Body of pancreas (tissue), 4 donors: ENCODE results near the gene AK3.

Experiments used
- POLR2A ChIP-seq, 3 donors: fragments of 450-650 bp; IDR thresholded peaks; one replicate each; pipeline ENCODE4 v1.6.1; 2016; ENCODE audit warnings: antibody characterized with exemption in 3 of 3, mild to moderate bottlenecking in 2 of 3
- TF ChIP-seq, protein P1 (sequence below), 7 experiments: fragments of 450-650 bp in 4 of 7; fragments of 200-600 bp in 3 of 7; sonication (generic) in 3 of 7; IDR thresholded peaks; one replicate each; pipeline ENCODE4 v1.5.1; 2016 to 2019; ENCODE audit warnings: antibody characterized with exemption in 7 of 7

- peak in 1 of 3 donors; percentile 4 for TF ChIP-seq POLR2A (IDR thresholded peaks at IDR 0.05)
- TF ChIP-seq, protein P1, sequence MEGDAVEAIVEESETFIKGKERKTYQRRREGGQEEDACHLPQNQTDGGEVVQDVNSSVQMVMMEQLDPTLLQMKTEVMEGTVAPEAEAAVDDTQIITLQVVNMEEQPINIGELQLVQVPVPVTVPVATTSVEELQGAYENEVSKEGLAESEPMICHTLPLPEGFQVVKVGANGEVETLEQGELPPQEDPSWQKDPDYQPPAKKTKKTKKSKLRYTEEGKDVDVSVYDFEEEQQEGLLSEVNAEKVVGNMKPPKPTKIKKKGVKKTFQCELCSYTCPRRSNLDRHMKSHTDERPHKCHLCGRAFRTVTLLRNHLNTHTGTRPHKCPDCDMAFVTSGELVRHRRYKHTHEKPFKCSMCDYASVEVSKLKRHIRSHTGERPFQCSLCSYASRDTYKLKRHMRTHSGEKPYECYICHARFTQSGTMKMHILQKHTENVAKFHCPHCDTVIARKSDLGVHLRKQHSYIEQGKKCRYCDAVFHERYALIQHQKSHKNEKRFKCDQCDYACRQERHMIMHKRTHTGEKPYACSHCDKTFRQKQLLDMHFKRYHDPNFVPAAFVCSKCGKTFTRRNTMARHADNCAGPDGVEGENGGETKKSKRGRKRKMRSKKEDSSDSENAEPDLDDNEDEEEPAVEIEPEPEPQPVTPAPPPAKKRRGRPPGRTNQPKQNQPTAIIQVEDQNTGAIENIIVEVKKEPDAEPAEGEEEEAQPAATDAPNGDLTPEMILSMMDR (IDR thresholded peaks at IDR 0.05) = no peak
These were observed 75.6 kb downstream of the AK3 start for GRCh38 chr9:4665357-4665756.
